MM.1S (cell line): ENCODE data around the gene TMEM204.

Experiments
- DNase-seq: peaks from one replicate; pipeline ENCODE4 v3.0.0-alpha.2; 2015
- H2AFZ ChIP-seq: fragments of 300-600 bp; sonication (generic); 2 replicates; pipeline ENCODE4 v1.6.0; 2016; ENCODE audit warnings: antibody characterized with exemption, low read length
- H3F3A ChIP-seq: fragments of 300-600 bp; sonication (generic); 2 replicates; pipeline ENCODE4 v1.6.1; 2016; ENCODE audit warnings: mild to moderate bottlenecking, antibody characterized with exemption, low read length, moderate library complexity, mixed read lengths; ENCODE audit not compliant: insufficient read depth
- H3K27ac ChIP-seq: fragments of 300-600 bp; sonication (generic); 2 replicates; pipeline ENCODE4 v1.5.1; 2016; ENCODE audit warnings: mild to moderate bottlenecking, low read length
- H3K27me3 ChIP-seq: fragments of 300-600 bp; sonication (generic); replicated peaks from 2 replicates; pipeline ENCODE4 v1.6.0; 2016; ENCODE audit warnings: low read length; ENCODE audit not compliant: insufficient read depth
- H3K36me3 ChIP-seq: fragments of 300-600 bp; sonication (generic); replicated peaks from 2 replicates; pipeline ENCODE4 v1.6.1; 2016; ENCODE audit warnings: mild to moderate bottlenecking, low read length, mixed read lengths; ENCODE audit not compliant: insufficient read depth
- H3K4me1 ChIP-seq: fragments of 300-600 bp; sonication (generic); 2 replicates; pipeline ENCODE4 v1.6.1; 2016; ENCODE audit warnings: low read length, mixed read lengths
- H3K4me2 ChIP-seq: fragments of 300-600 bp; sonication (generic); 2 replicates; pipeline ENCODE4 v1.6.0; 2016; ENCODE audit warnings: low read depth, low read length
- H3K4me3 ChIP-seq: fragments of 300-600 bp; sonication (generic); 2 replicates; pipeline ENCODE4 v1.5.1; 2016; ENCODE audit warnings: low read length, mixed read lengths
- H3K79me2 ChIP-seq: fragments of 300-600 bp; sonication (generic); 2 replicates; pipeline ENCODE4 v1.6.1; 2016; ENCODE audit warnings: mixed run types, low read length, mixed read lengths
- H3K9ac ChIP-seq: fragments of 300-600 bp; sonication (generic); 2 replicates; pipeline ENCODE4 v1.6.1; 2016; ENCODE audit warnings: low read length, mixed read lengths
- H3K9me2 ChIP-seq: fragments of 300-600 bp; sonication (generic); replicated peaks from 2 replicates; pipeline ENCODE4 v1.6.1; 2016; ENCODE audit warnings: mild to moderate bottlenecking, low read length, mixed read lengths; ENCODE audit not compliant: insufficient read depth
- H3K9me3 ChIP-seq: fragments of 300-600 bp; sonication (generic); replicated peaks from 2 replicates; pipeline ENCODE4 v1.6.1; 2016; ENCODE audit warnings: mild to moderate bottlenecking, low read length, mixed read lengths; ENCODE audit not compliant: insufficient read depth
- H4K20me1 ChIP-seq: fragments of 300-600 bp; sonication (generic); 2 replicates; pipeline ENCODE4 v1.6.1; 2016; ENCODE audit warnings: mild to moderate bottlenecking, low read length, moderate library complexity, mixed read lengths; ENCODE audit not compliant: insufficient read depth
- CTCF ChIP-seq: fragments of 300-600 bp; sonication (generic); IDR thresholded peaks from 2 replicates; pipeline ENCODE4 v1.5.1; 2016; ENCODE audit warnings: antibody characterized with exemption, low read length, mixed read lengths
- EZH2 ChIP-seq: fragments of 300-600 bp; sonication (generic); optimal IDR thresholded peaks from 2 replicates; pipeline ENCODE3; 2017; ENCODE audit warnings: low read depth, mild to moderate bottlenecking, antibody characterized with exemption, low read length, mixed read lengths
- EZH2phosphoT487 ChIP-seq: fragments of 300-600 bp; sonication (generic); IDR thresholded peaks from 2 replicates; pipeline ENCODE4 v1.6.1; 2018; ENCODE audit warnings: antibody characterized with exemption, low read length

TMEM204 gene

GRCh38 chr16:1560153-1560552, 26.7 kb downstream of the TMEM204 start:
- no peaks in the 10 kb centered on the region for H4K20me1 ChIP-seq
- no peak overlapping the region for H3K9ac ChIP-seq
- H3K9me2 ChIP-seq: no peaks in the 10 kb centered on the region
- no peaks in the 10 kb centered on the region for H3K79me2 ChIP-seq
- DNase-seq: no peak
- no peak overlapping the region for H3K4me3 ChIP-seq
- H3K27me3 ChIP-seq: no peaks in the 10 kb centered on the region
- no peak overlapping the region for H3K27ac ChIP-seq
- H2AFZ ChIP-seq: no peak overlapping the region
- H3K9me3 ChIP-seq: no peaks in the 10 kb centered on the region
- no peaks in the 10 kb centered on the region for H3K36me3 ChIP-seq
- H3F3A ChIP-seq: no peaks in the 10 kb centered on the region
- H3K4me2 ChIP-seq: no peak overlapping the region
- TF ChIP-seq EZH2: no peak
- TF ChIP-seq EZH2phosphoT487: no peak
- no peak for TF ChIP-seq CTCF
- H3K4me1 ChIP-seq: no peaks in the 10 kb centered on the region

GRCh38 chr16:1560866-1561265, 27.4 kb downstream of the TMEM204 start:
- no peaks in the 10 kb centered on the region for H3K9me3 ChIP-seq
- no peaks in the 10 kb centered on the region for H3F3A ChIP-seq
- no peak overlapping the region for H3K27ac ChIP-seq
- H3K4me3 ChIP-seq: no peak overlapping the region
- no peaks in the 10 kb centered on the region for H4K20me1 ChIP-seq
- H3K4me2 ChIP-seq: no peak overlapping the region
- H3K79me2 ChIP-seq: no peaks in the 10 kb centered on the region
- H3K4me1 ChIP-seq: no peaks in the 10 kb centered on the region
- no peaks in the 10 kb centered on the region for H3K27me3 ChIP-seq
- no peaks in the 10 kb centered on the region for H3K9me2 ChIP-seq
- no peak overlapping the region for H3K9ac ChIP-seq
- TF ChIP-seq CTCF (no peak), EZH2phosphoT487 (no peak), EZH2 (no peak)
- H3K36me3 ChIP-seq: no peaks in the 10 kb centered on the region
- no peak for DNase-seq
- H2AFZ ChIP-seq: no peak overlapping the region

- Histone ChIP-seq H3K27me3 (no peaks in the 10 kb centered on the region), H4K20me1 (no peaks in the 10 kb centered on the region), H3F3A (no peaks in the 10 kb centered on the region), H3K4me1 (no peaks in the 10 kb centered on the region), H3K79me2 (no peaks in the 10 kb centered on the region), H3K9me2 (no peaks in the 10 kb centered on the region), H3K4me2 (no peak overlapping the region), H2AFZ (no peak overlapping the region), H3K9me3 (no peaks in the 10 kb centered on the region), H3K36me3 (no peaks in the 10 kb centered on the region), H3K27ac (no peak overlapping the region), H3K4me3 (no peak overlapping the region), H3K9ac (no peak overlapping the region)
- no peak for DNase-seq
- no peak for TF ChIP-seq CTCF
- TF ChIP-seq EZH2: no peak
- TF ChIP-seq EZH2phosphoT487: no peak
These were observed 27.8 kb downstream of the TMEM204 start for GRCh38 chr16:1561266-1561665.
